Progenitor cell of endocrine pancreas (in vitro differentiated cells): Measurements from ENCODE around the gene CACNA1B. TPM values are rescaled to one million over a fixed set of nuclear protein-coding genes. Genes with fewer than 3 reads are reported as not detected.
"Not testable (repeated sequence)": the region's sequence is repeated elsewhere in the genome, so short reads cannot be mapped to it uniquely, and the experiment has no call there.

ENCODE experiments used
- DNase-seq: peaks from one replicate; pipeline ENCODE4 v3.0.0; 2021; ENCODE audit warnings: low spot score; ENCODE audit not compliant: unreplicated experiment
- H3K27ac Mint-ChIP-seq: 2 replicates; pipeline ENCODE4 v1.8.0; 2021; ENCODE audit warnings: mild to moderate bottlenecking, moderate library complexity, mixed read lengths
- H3K27me3 Mint-ChIP-seq: 2 replicates; pipeline ENCODE4 v1.8.0; 2021; ENCODE audit warnings: mixed read lengths
- H3K36me3 Mint-ChIP-seq: 2 replicates; pipeline ENCODE4 v1.8.0; 2022; ENCODE audit warnings: mixed read lengths; ENCODE audit not compliant: insufficient read depth
- H3K4me1 Mint-ChIP-seq: 2 replicates; pipeline ENCODE4 v1.8.0; 2021; ENCODE audit warnings: low read depth, mixed read lengths
- H3K4me3 Mint-ChIP-seq: 2 replicates; pipeline ENCODE4 v1.8.0; 2021; ENCODE audit warnings: low read depth, mild to moderate bottlenecking, moderate library complexity, mixed read lengths
- H3K9me3 Mint-ChIP-seq: 2 replicates; pipeline ENCODE4 v1.8.0; 2021; ENCODE audit warnings: low read depth, mixed read lengths
- total RNA-seq: library from RNA; stranded (reverse); gene quantifications from 2 replicates; pipeline ENCODE4 v1.2.1, GENCODE V29; 2021
- TF ChIP-seq, protein P1 (sequence below): fragments of 200-600 bp; sonication (generic); IDR thresholded peaks from one replicate; pipeline ENCODE4 v1.5.0; 2021; ENCODE audit warnings: antibody characterized with exemption, mild to moderate bottlenecking; ENCODE audit not compliant: unreplicated experiment

Gene CACNA1B
- total RNA-seq, 1 donor from 2014 or later = 2.4 TPM

- DNase-seq, H3K36me3 Mint-ChIP-seq, H3K9me3 Mint-ChIP-seq, H3K27me3 Mint-ChIP-seq, H3K4me1 Mint-ChIP-seq, H3K4me3 Mint-ChIP-seq, H3K27ac Mint-ChIP-seq: not testable (repeated sequence)
Observed at GRCh38 chr9:138128027-138128426, 250.4 kb downstream of the CACNA1B start.

- H3K27me3 Mint-ChIP-seq, H3K27ac Mint-ChIP-seq, H3K4me3 Mint-ChIP-seq, DNase-seq, H3K36me3 Mint-ChIP-seq, H3K4me1 Mint-ChIP-seq, H3K9me3 Mint-ChIP-seq: not testable (repeated sequence)
Observed at GRCh38 chr9:138129318-138129717, 251.7 kb downstream of the CACNA1B start.

DNA sequence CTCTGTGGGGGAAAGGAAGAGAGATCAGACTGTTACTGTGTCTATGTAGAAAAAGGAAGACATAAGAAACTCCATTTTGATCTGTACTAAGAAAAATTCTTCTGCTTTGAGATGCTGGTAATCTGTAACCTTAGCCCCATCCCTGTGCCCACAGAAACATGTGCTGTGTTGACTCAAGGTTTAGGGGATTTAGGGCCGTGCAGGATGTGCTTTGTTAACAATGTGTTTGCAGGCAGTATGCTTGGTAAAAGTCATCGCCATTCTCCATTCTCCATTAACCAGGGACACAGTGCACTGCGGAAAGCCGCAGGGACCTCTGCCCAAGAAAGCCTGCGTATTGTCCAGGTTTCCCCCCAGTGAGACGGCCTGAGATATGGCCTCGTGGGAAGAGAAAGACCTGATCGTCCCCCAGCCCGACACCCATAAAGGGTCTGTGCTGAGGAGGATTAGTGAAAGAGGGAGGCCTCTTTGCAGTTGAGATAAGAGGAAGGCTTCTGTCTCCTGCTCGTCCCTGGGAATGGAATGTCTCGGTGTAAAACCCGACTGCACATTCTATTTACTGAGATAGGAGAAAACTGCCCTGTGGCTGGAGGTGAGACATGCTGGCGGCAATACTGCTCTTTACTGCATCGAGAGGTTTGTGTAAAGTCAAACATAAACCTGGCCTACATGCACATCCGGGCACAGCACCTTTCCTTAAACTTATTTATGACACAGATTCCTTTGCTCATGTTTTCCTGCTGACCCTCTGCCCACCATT is 255.5 kb downstream of the CACNA1B start:
- not testable (repeated sequence) for H3K4me1 Mint-ChIP-seq, DNase-seq, H3K27ac Mint-ChIP-seq, H3K4me3 Mint-ChIP-seq, H3K27me3 Mint-ChIP-seq, H3K36me3 Mint-ChIP-seq, H3K9me3 Mint-ChIP-seq

- not testable (repeated sequence) for H3K4me1 Mint-ChIP-seq, H3K27me3 Mint-ChIP-seq, DNase-seq, H3K9me3 Mint-ChIP-seq, H3K4me3 Mint-ChIP-seq, H3K27ac Mint-ChIP-seq, H3K36me3 Mint-ChIP-seq
Observed at GRCh38 chr9:138134581-138134980, 257.0 kb downstream of the CACNA1B start.

DNA sequence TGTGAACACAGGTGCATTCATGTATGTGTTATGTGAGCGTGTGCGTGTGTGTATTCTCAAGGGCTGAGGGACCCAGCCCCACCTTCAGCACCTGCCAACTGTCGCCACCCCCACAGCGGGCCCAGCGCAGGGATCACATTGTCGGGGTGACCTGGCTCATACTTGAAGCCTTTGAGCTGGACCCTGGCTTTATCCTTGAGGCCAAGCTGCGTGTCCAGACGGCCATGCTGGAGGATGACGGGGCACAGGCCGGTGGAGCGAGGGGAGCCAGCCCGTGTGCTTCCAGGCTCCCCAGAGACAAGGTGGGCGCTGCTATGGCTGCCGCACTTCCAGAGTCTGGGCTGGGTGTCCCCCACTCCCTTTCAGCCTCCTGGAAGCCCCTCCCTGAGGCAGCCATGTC is 261.5 kb downstream of the CACNA1B start:
- not testable (repeated sequence) for H3K27ac Mint-ChIP-seq, DNase-seq, H3K4me3 Mint-ChIP-seq, H3K36me3 Mint-ChIP-seq, H3K27me3 Mint-ChIP-seq, H3K4me1 Mint-ChIP-seq, H3K9me3 Mint-ChIP-seq

DNA sequence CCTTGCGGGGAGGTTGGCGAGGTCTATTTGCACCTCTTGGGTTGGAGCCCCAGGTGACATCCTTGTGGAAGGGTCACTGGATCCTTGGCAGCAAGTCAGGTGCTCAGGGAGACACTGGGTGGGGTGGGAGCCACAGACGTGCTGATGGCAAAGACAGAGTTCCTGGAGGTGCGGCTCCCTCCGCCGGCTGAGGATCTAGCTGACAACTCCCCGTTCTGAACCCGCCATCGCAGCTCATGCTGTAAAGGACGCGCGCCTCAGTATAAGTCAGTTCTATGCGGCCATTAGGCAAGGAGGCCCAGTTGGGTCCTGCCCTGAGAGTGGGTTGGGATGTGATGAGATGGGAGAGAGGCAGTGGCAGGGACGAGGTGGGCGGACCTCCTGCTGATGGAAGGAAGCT is 263.4 kb downstream of the CACNA1B start:
- not testable (repeated sequence) for H3K36me3 Mint-ChIP-seq, H3K27ac Mint-ChIP-seq, DNase-seq, H3K9me3 Mint-ChIP-seq, H3K4me1 Mint-ChIP-seq, H3K27me3 Mint-ChIP-seq, H3K4me3 Mint-ChIP-seq

GRCh38 chr9:138142528-138143244 is 265.1 kb downstream of the CACNA1B start:
- H3K9me3 Mint-ChIP-seq, H3K4me3 Mint-ChIP-seq, H3K27ac Mint-ChIP-seq, H3K27me3 Mint-ChIP-seq, DNase-seq, H3K4me1 Mint-ChIP-seq, H3K36me3 Mint-ChIP-seq: not testable (repeated sequence)

DNA sequence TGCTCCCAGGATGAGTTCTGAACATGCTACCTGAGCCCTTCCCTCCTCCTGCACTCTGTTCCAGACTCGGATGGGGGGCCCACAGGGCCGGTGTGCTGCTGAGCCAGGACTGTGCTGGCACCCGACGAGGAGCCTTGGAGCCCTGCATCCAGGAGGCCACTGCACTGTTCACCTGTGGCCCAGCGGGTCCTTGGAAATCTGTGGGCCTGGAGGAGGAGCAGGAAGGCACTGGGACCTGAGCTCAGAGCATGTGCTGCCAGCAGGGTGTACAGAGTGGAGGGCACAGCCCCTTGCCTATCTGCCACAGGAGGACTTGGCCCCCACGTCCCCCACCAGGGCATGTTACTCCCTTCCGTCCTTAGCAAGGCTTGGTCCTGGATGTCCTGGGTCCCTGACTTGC is 265.9 kb downstream of the CACNA1B start:
- not testable (repeated sequence) for H3K9me3 Mint-ChIP-seq, H3K4me3 Mint-ChIP-seq, H3K4me1 Mint-ChIP-seq, H3K27ac Mint-ChIP-seq, H3K36me3 Mint-ChIP-seq, DNase-seq, H3K27me3 Mint-ChIP-seq

- not testable (repeated sequence) for H3K4me3 Mint-ChIP-seq, H3K27ac Mint-ChIP-seq, H3K4me1 Mint-ChIP-seq, H3K9me3 Mint-ChIP-seq, H3K27me3 Mint-ChIP-seq, H3K36me3 Mint-ChIP-seq
- TF ChIP-seq, protein P1, sequence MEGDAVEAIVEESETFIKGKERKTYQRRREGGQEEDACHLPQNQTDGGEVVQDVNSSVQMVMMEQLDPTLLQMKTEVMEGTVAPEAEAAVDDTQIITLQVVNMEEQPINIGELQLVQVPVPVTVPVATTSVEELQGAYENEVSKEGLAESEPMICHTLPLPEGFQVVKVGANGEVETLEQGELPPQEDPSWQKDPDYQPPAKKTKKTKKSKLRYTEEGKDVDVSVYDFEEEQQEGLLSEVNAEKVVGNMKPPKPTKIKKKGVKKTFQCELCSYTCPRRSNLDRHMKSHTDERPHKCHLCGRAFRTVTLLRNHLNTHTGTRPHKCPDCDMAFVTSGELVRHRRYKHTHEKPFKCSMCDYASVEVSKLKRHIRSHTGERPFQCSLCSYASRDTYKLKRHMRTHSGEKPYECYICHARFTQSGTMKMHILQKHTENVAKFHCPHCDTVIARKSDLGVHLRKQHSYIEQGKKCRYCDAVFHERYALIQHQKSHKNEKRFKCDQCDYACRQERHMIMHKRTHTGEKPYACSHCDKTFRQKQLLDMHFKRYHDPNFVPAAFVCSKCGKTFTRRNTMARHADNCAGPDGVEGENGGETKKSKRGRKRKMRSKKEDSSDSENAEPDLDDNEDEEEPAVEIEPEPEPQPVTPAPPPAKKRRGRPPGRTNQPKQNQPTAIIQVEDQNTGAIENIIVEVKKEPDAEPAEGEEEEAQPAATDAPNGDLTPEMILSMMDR = peak; percentile 57
- DNase-seq = peak; percentile 54
Observed at GRCh38 chr9:138147556-138147955, 270.0 kb downstream of the CACNA1B start.
